ENCODE measurements around the gene CCDC69. TPM values are rescaled to one million over a fixed set of nuclear protein-coding genes. Genes with fewer than 3 reads are reported as not detected.

Gene CCDC69
- total and polyA plus RNA-seq, 3 donors from 2014 or later: 37.6 to 65.3 (median 40.8) TPM

DNA sequence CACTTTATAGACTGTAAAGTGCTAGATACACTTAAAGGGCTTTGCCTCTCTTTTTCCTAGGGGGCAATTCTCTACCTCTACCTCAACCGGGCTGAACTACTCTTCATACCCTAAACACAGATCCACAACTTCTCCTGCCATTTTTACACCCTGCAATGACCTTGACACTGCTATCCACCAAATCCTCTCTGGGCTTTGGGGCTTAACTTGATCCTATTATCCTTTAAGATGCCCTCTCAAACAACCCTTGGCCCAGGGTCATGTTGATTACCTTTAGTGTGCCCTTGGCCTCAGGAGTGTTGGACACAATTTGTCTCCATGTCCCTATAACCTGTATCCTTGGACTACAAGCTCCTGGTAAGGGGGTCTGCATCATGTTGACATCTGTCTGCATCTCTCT, 85.8 kb downstream of the CCDC69 start:
- intact Hi-C loops (cut with DNase I; ENCODE audit: low total_unique reads): no loop called here

DNA sequence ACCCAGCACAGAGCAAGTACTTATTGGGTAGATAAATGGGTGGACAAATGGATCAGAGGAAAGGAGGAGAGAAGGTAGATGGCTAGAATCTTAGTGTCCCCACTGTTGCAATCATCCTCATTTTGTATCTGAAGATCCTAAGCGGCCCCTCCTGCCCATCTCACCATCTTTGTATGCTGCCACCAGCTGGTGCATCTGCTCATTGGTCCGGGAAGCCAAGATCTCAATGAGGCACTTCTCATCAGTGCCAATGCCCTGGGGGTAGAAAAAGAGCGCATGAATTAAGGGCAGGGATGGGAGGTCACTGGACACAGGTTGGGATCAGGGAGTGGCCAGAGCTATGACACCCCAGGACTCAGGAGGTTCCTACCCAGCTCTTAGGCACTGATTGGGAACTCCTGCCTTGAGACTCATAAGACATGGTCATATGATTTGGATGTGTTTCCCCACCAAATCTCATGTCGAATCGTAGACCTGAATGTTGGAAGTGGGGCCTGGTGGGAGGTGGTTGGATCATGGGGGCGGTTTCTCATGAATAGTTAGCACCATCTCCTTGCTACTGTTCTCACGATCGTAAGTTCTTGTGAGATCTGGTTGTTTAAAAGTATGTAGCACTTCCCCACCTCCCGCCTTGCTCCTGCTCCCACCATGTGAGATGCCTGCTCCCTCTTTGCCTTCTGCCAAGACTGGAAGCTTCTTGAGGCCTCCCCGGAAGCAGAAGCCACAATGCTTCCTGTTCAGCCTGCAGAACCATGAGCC, 86.6 kb downstream of the CCDC69 start:
- DNase-seq: no peak
- Histone ChIP-seq H3K4me1 (peaks cover 17% of the 10 kb centered on the region), H3K27me3 (no peaks in the 10 kb centered on the region), H3K36me3 (ENCODE audit: low read depth, missing control alignments) (no peaks in the 10 kb centered on the region), H3K9me3 (no peaks in the 10 kb centered on the region), H3K27ac (no peak overlapping the region), H3K4me3 (no peak overlapping the region)
- WGBS, 2 donors: 89 to 96% methylated on average over 10 of the region's 10 CpGs
- intact Hi-C loops (cut with DNase I; ENCODE audit: low total_unique reads): no loop called here
- TF ChIP-seq, protein P1, sequence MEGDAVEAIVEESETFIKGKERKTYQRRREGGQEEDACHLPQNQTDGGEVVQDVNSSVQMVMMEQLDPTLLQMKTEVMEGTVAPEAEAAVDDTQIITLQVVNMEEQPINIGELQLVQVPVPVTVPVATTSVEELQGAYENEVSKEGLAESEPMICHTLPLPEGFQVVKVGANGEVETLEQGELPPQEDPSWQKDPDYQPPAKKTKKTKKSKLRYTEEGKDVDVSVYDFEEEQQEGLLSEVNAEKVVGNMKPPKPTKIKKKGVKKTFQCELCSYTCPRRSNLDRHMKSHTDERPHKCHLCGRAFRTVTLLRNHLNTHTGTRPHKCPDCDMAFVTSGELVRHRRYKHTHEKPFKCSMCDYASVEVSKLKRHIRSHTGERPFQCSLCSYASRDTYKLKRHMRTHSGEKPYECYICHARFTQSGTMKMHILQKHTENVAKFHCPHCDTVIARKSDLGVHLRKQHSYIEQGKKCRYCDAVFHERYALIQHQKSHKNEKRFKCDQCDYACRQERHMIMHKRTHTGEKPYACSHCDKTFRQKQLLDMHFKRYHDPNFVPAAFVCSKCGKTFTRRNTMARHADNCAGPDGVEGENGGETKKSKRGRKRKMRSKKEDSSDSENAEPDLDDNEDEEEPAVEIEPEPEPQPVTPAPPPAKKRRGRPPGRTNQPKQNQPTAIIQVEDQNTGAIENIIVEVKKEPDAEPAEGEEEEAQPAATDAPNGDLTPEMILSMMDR (IDR thresholded peaks at IDR 0.05): no peak
- no peak for TF ChIP-seq POLR2A (IDR thresholded peaks at IDR 0.05)

More for the DNA sequence above, 85.8 kb downstream of the CCDC69 start:
- H3K9me3 ChIP-seq: no peaks in the 10 kb centered on the region
- H3K4me1 ChIP-seq: peaks cover 22% of the 10 kb centered on the region
- no peak overlapping the region for H3K4me3 ChIP-seq
- H3K27me3 ChIP-seq: no peaks in the 10 kb centered on the region
- TF ChIP-seq POLR2A (IDR thresholded peaks at IDR 0.05): no peak
- TF ChIP-seq, protein P1 (IDR thresholded peaks at IDR 0.05): no peak
- H3K36me3 ChIP-seq (ENCODE audit: low read depth, missing control alignments): no peaks in the 10 kb centered on the region
- 76 to 78% methylated on average over 1 of the region's 1 CpG for WGBS, 2 donors
- no peak for DNase-seq
- H3K27ac ChIP-seq: no peak overlapping the region

DNA sequence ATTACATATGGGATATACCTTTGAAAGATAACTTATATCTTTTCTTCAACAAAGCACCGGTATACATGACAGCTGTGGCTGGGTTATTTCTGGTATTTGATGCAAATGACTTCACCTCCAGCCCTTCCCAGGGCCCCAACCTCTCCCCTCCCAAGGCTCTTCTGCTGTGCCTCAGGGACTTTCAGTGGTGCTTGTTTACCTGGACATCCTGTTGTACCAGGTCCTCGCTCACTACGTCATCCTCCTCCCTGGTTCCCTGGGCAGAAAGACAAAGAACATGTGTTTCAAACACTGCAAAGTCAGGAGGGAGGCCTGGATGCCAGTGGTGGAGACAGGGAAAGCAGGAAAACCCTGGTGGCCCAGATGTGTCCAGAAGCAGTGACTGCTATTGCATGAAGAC, 89.7 kb downstream of the CCDC69 start:
- Histone ChIP-seq H3K4me3 (no peak overlapping the region), H3K27ac (no peak overlapping the region), H3K36me3 (ENCODE audit: low read depth, missing control alignments) (no peaks in the 10 kb centered on the region), H3K9me3 (no peaks in the 10 kb centered on the region), H3K27me3 (no peaks in the 10 kb centered on the region), H3K4me1 (no peaks in the 10 kb centered on the region)
- DNase-seq: no peak
- no peak for TF ChIP-seq POLR2A (IDR thresholded peaks at IDR 0.05)
- TF ChIP-seq, protein P1 (IDR thresholded peaks at IDR 0.05): no peak
- WGBS, 2 donors: 89% methylated on average over 3 of the region's 3 CpGs
- intact Hi-C loops (cut with DNase I; ENCODE audit: low total_unique reads): no loop called here

DNA sequence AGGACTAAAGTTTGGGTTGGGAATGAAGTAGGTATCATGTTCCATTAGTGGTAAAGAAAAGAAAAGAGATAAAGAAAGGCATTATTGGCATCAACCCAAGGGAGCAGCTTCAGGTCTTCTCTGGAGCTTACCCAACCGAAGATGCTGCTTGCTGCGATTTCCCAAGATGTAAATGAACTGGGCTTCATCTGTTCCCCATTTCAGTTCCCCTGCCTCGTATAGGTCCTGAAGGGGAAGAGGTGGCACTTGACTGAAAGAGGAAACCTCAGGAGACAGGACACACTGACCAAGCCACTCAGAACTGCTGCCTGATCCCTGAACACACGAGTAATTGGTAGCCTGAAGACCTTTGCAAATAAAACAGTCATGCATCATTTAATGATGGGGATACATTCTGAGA, 90.9 kb downstream of the CCDC69 start:
- no peaks in the 10 kb centered on the region for H3K36me3 ChIP-seq (ENCODE audit: low read depth, missing control alignments)
- DNase-seq: no peak
- TF ChIP-seq, protein P1 (IDR thresholded peaks at IDR 0.05): no peak
- TF ChIP-seq POLR2A (IDR thresholded peaks at IDR 0.05): no peak
- H3K4me1 ChIP-seq: no peaks in the 10 kb centered on the region
- no peaks in the 10 kb centered on the region for H3K9me3 ChIP-seq
- WGBS, 2 donors: 47 to 86% methylated on average over 4 of the region's 4 CpGs
- intact Hi-C loops (cut with DNase I; ENCODE audit: low total_unique reads): no loop called here
- H3K27me3 ChIP-seq: no peaks in the 10 kb centered on the region
- H3K4me3 ChIP-seq: no peak overlapping the region
- no peak overlapping the region for H3K27ac ChIP-seq

Other genes starting within 250 kb of the CCDC69 start
- gene GPX3, start 203.5 kb downstream of the CCDC69 start, total RNA-seq: 100 to 1,000 TPM; 216 to 224 TPM
- gene GPX3, start 203.5 kb downstream of the CCDC69 start, polyA plus RNA-seq (ENCODE audit: insufficient read depth, low read depth, low replicate concordance): 119 TPM
- gene TNIP1, start 143.1 kb downstream of the CCDC69 start, total RNA-seq: 10 to 100 TPM; 48.4 to 58.3 TPM
- gene TNIP1, start 143.1 kb downstream of the CCDC69 start, polyA plus RNA-seq (ENCODE audit: insufficient read depth, low read depth, low replicate concordance): 43.5 TPM
- 100 to 1,000 TPM; 116 to 180 TPM for gene ANXA6, start 66.3 kb downstream of the CCDC69 start, total RNA-seq
- gene ANXA6, start 66.3 kb downstream of the CCDC69 start, polyA plus RNA-seq (ENCODE audit: insufficient read depth, low read depth, low replicate concordance): 152 TPM
- 10 to 100 TPM; 38.0 to 54.4 TPM for gene GM2A, start 29.1 kb upstream of the CCDC69 start, total RNA-seq
- gene GM2A, start 29.1 kb upstream of the CCDC69 start, polyA plus RNA-seq (ENCODE audit: insufficient read depth, low read depth, low replicate concordance): 29.8 TPM
- gene SLC36A3, start 79.7 kb upstream of the CCDC69 start, total RNA-seq: 1 to 10 TPM; 4.2 to 8.3 TPM
- 21.9 TPM for gene SLC36A3, start 79.7 kb upstream of the CCDC69 start, polyA plus RNA-seq (ENCODE audit: insufficient read depth, low read depth, low replicate concordance)
- gene SLC36A2, start 123.5 kb upstream of the CCDC69 start, total RNA-seq: under 1 TPM; 0.43 to 0.47 TPM
- gene SLC36A2, start 123.5 kb upstream of the CCDC69 start, polyA plus RNA-seq (ENCODE audit: insufficient read depth, low read depth, low replicate concordance): 1.5 TPM
- 10 to 100 TPM; 31.2 to 31.3 TPM for gene SLC36A1, start 223.5 kb upstream of the CCDC69 start, total RNA-seq
- gene SLC36A1, start 223.5 kb upstream of the CCDC69 start, polyA plus RNA-seq (ENCODE audit: insufficient read depth, low read depth, low replicate concordance): 33.4 TPM